HUES6 (cell line): ENCODE results near the gene ZFAND3.

Experiments
- H3K27ac ChIP-seq: 2 replicates; pipeline ENCODE4 v1.7.0; 2013; ENCODE audit warnings: low read depth, mild to moderate bottlenecking, low read length, inconsistent platforms
- H3K27me3 ChIP-seq: 2 replicates; pipeline ENCODE4 v1.6.1; 2013; ENCODE audit warnings: low read length; ENCODE audit not compliant: control insufficient read depth, insufficient read depth
- H3K36me3 ChIP-seq: 2 replicates; pipeline ENCODE4 v1.6.1; 2013; ENCODE audit warnings: low read length; ENCODE audit not compliant: control insufficient read depth, insufficient read depth
- H3K4me1 ChIP-seq: 2 replicates; pipeline ENCODE4 v1.6.1; 2013; ENCODE audit warnings: low read length; ENCODE audit not compliant: control insufficient read depth, insufficient read depth
- H3K4me3 ChIP-seq: 2 replicates; pipeline ENCODE4 v1.5.1; 2013; ENCODE audit warnings: low read depth, low read length
- H3K9ac ChIP-seq: one replicate; pipeline ENCODE4 v1.6.1; 2013; ENCODE audit warnings: mild to moderate bottlenecking, low read length
- H3K9me3 ChIP-seq: 2 replicates; pipeline ENCODE4 v1.6.1; 2013; ENCODE audit warnings: low read depth, low read length; ENCODE audit not compliant: control insufficient read depth, insufficient read depth

The ZFAND3 gene

GRCh38 chr6:38154731-38155130, 335.2 kb downstream of the ZFAND3 start:
- Histone ChIP-seq H3K36me3 (no peaks in the 10 kb centered on the region), H3K27me3 (no peaks in the 10 kb centered on the region), H3K9me3 (no peaks in the 10 kb centered on the region), H3K4me3 (no peak overlapping the region), H3K4me1 (no peaks in the 10 kb centered on the region; the same call in 1 of the 2 replicates), H3K27ac (no peak overlapping the region), H3K9ac (no peak overlapping the region)

DNA sequence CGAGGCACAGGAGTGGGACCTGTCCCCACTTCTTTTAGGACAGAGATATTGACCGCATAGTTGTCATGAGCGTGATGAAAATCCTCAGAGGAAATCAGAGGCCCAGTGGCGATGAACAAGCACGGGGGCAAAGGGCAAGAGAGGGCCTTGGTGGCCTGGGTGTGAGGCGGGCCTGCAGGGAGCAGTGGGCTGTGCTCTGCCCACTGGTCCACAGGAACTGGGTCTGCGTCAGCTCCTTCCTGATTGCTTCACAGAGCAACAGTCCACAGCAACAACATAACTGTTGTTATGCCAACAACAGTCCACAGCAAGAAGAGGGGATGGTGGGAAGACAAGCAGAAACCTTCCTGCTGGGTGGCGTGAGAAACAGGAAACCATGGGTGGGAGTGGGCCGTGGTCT, 335.6 kb downstream of the ZFAND3 start:
- H3K4me1 ChIP-seq: no peaks in the 10 kb centered on the region; the same call in 1 of the 2 replicates
- no peaks in the 10 kb centered on the region for H3K36me3 ChIP-seq
- H3K9ac ChIP-seq: no peak overlapping the region
- H3K9me3 ChIP-seq: no peaks in the 10 kb centered on the region
- H3K27me3 ChIP-seq: no peaks in the 10 kb centered on the region
- no peak overlapping the region for H3K27ac ChIP-seq
- H3K4me3 ChIP-seq: no peak overlapping the region

- no peak overlapping the region for H3K9ac ChIP-seq
- H3K27ac ChIP-seq: no peak overlapping the region
- no peaks in the 10 kb centered on the region for H3K27me3 ChIP-seq
- H3K4me1 ChIP-seq: no peaks in the 10 kb centered on the region; the same call in 1 of the 2 replicates
- no peaks in the 10 kb centered on the region for H3K9me3 ChIP-seq
- H3K4me3 ChIP-seq: no peak overlapping the region
- H3K36me3 ChIP-seq: no peaks in the 10 kb centered on the region
Observed at GRCh38 chr6:38155621-38156204, 336.2 kb downstream of the ZFAND3 start.

GRCh38 chr6:38156818-38157565, 337.5 kb downstream of the ZFAND3 start:
- Histone ChIP-seq H3K4me3 (no peak overlapping the region), H3K9me3 (no peaks in the 10 kb centered on the region), H3K4me1 (no peaks in the 10 kb centered on the region; the same call in 1 of the 2 replicates), H3K27me3 (no peaks in the 10 kb centered on the region), H3K36me3 (no peaks in the 10 kb centered on the region), H3K9ac (no peak overlapping the region), H3K27ac (no peak overlapping the region)

DNA sequence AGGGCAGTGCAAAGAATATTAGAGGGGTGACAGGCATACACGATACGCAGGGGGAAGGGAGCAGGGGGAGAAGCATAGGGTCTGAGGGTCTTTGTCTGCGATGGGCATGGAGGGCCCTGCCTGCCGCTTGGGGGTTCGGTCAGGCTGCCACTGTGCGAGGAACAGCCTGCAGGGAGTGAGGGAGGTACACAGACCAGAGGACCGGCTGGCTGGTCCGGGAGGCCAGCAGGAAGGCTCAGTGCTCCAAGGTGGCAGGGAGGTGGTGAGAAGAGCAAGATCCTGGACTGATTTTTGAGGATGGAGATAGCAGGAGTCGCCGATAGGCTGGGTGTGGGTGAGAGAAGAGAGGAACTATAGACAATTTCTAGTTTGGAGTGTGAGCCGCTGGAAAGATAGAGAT, 338.4 kb downstream of the ZFAND3 start:
- no peak overlapping the region for H3K9ac ChIP-seq
- no peaks in the 10 kb centered on the region for H3K9me3 ChIP-seq
- H3K27ac ChIP-seq: no peak overlapping the region
- no peaks in the 10 kb centered on the region; the same call in 1 of the 2 replicates for H3K4me1 ChIP-seq
- H3K36me3 ChIP-seq: no peaks in the 10 kb centered on the region
- no peaks in the 10 kb centered on the region for H3K27me3 ChIP-seq
- H3K4me3 ChIP-seq: no peak overlapping the region

GRCh38 chr6:38158762-38159350, 339.3 kb downstream of the ZFAND3 start:
- Histone ChIP-seq H3K27me3 (no peaks in the 10 kb centered on the region), H3K4me3 (no peak overlapping the region), H3K9me3 (no peaks in the 10 kb centered on the region), H3K9ac (no peak overlapping the region), H3K27ac (no peak overlapping the region), H3K36me3 (no peaks in the 10 kb centered on the region), H3K4me1 (no peaks in the 10 kb centered on the region; the same call in 1 of the 2 replicates)

GRCh38 chr6:38159596-38159995, 340.1 kb downstream of the ZFAND3 start:
- Histone ChIP-seq H3K9ac (no peak overlapping the region), H3K4me3 (no peak overlapping the region), H3K27ac (no peak overlapping the region), H3K36me3 (no peaks in the 10 kb centered on the region), H3K9me3 (no peaks in the 10 kb centered on the region), H3K27me3 (no peaks in the 10 kb centered on the region), H3K4me1 (no peaks in the 10 kb centered on the region; the same call in 1 of the 2 replicates)

DNA sequence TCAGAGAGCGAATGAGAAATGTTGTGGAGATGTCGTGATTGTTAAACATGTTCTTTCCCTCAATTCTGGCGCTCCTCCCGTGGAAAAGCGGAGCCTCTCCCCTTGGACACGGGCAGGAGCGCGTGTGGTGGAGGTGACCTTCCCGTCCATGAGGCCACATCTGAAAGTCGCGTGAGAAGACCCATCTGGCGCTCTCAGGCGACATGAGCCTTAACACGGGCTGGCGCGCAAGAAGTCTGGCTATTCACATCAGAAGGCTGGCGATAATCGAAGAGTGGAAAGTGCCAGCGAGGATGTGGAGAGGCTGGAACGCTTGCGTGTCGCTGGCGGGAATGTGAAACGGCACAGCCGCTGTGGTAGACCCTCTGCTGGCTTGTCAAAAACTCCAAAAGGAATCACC, 341.3 kb downstream of the ZFAND3 start:
- Histone ChIP-seq H3K27ac (no peak overlapping the region), H3K4me3 (no peak overlapping the region), H3K4me1 (no peaks in the 10 kb centered on the region), H3K9ac (no peak overlapping the region), H3K36me3 (no peaks in the 10 kb centered on the region), H3K9me3 (no peaks in the 10 kb centered on the region), H3K27me3 (no peaks in the 10 kb centered on the region)

DNA sequence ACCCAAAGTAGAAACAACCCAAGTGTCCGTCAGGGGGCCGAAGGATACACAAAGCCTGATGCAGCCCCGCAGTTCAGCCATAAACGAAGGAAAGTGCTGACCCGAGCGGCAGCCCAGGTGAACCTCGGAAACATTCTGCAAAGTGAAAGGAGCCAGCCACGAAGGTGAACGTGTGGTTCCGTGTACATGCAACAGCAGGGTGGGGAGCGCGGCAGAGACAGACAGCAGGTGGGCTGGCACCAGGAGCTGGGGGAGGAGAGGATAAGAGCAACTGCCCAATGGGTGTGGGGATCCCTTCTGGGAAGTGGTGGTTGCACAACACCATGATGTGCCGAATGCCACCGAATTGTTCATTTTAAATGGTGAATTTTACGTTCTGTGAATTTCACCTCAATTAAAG, 341.8 kb downstream of the ZFAND3 start:
- Histone ChIP-seq H3K36me3 (no peaks in the 10 kb centered on the region), H3K4me1 (no peaks in the 10 kb centered on the region), H3K9ac (no peak overlapping the region)

DNA sequence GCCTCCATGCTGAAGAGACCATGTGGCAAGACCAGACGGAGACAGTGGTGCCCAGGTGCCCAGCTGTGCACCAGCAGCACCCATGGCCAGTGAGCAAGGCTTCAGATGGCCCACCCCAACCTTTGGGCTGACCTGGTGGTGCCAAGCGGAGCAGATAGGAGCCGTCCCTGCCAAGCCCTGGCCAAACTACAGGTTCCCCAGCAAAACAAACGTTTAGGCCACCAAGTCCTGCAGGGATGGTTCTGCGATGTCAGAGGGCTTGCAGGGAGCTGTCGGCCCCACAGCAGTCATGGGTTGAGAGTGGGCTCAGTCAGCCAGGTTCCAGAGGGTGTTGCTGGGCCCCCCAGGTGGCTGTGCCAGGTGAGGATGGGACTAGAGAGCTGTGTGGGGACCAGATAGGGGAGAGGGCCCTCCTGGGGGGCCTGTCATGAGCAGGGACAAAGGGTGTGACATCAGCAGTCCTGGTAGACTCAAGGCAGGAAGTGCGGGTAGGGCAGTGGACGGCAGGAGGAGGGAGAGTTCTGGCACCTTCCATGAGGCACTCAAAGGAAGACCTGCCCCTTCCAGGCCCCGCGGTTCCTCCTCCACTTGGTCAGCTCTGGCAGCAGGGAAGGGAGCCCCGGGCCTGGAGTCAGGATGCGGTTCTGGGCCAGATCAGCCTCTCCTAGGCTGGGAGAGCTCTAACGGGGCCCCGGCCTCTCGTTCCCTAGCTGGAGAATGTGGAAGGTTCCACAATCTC, 342.4 kb downstream of the ZFAND3 start:
- Histone ChIP-seq H3K9ac (no peak overlapping the region), H3K9me3 (no peaks in the 10 kb centered on the region), H3K27me3 (no peaks in the 10 kb centered on the region), H3K4me1 (no peaks in the 10 kb centered on the region), H3K36me3 (no peaks in the 10 kb centered on the region), H3K4me3 (no peak overlapping the region), H3K27ac (no peak overlapping the region)

More for the DNA sequence above, 341.8 kb downstream of the ZFAND3 start:
- no peaks in the 10 kb centered on the region for H3K9me3 ChIP-seq
- H3K27me3 ChIP-seq: no peaks in the 10 kb centered on the region
- H3K27ac ChIP-seq: no peak overlapping the region
- H3K4me3 ChIP-seq: no peak overlapping the region
